Astrocyte (in vitro differentiated cells and primary cell): Measurements from ENCODE around the gene GAS2.

Source experiments
- CTCF ChIP-seq: IDR thresholded peaks from 2 replicates; pipeline ENCODE4 v1.5.1; 2011; ENCODE audit warnings: low read depth, mild to moderate bottlenecking, inconsistent platforms, low read length, moderate library complexity; ENCODE audit not compliant: insufficient read depth
- EZH2 ChIP-seq: IDR thresholded peaks from 2 replicates; pipeline ENCODE4 v1.6.1; 2012; ENCODE audit warnings: mild to moderate bottlenecking, low read length, inconsistent platforms; ENCODE audit not compliant: insufficient read depth

GRCh38 chr11:22795914-22796313, 129.5 kb downstream of the GAS2 start:
- TF ChIP-seq EZH2 (no peak), CTCF (no peak)
